ENCODE data around the gene AFDN.

DNA sequence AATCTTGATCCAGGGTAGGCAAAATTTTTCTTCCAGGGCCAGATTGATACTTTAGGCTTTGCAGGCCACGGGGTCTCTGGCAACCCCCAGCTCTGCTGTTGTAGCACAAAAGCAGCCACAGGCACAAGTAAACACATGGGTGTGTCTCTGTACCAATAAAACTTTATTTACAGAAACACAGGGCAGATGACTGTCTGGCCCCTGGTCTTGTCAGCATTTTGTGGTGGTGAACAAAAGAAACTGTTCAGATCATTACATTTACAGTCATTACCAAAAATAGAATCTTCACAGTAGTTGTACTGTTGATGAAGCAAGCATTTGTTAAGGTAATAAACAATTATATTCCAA is 125.8 kb downstream of the AFDN start:
- TF ChIP-seq CTCF (IDR thresholded peaks at IDR 0.05 in 2 of 3, conservative IDR thresholded peaks at IDR 0.05 in 1 of 3; ENCODE audit: control insufficient read depth in 2 of 3, extremely low read depth in 1 of 3, insufficient read depth in 1 of 3, low read depth in 3 of 3, low read length in 3 of 3) (no peak), DPF2 (IDR thresholded peaks at IDR 0.05) (no peak), POLR2A (IDR thresholded peaks at IDR 0.05; ENCODE audit: low read depth, low read length) (no peak), POLR2AphosphoS5 (IDR thresholded peaks at IDR 0.05; ENCODE audit: low read length) (no peak), YY1 (IDR thresholded peaks at IDR 0.05; ENCODE audit: low read depth, low read length) (no peak), POLR2AphosphoS2 (IDR thresholded peaks at IDR 0.05; ENCODE audit: low read depth, low read length) (no peak), TBL1XR1 (IDR thresholded peaks at IDR 0.05; ENCODE audit: low read depth, low read length) (no peak), EZH2 (IDR thresholded peaks at IDR 0.05; ENCODE audit: borderline replicate concordance, control insufficient read depth, low read depth, low read length) (no peak), CUX1 (IDR thresholded peaks at IDR 0.05; ENCODE audit: insufficient replicate concordance, low read depth, low read length) (no peak), JUNB (IDR thresholded peaks at IDR 0.05) (no peak), REST (IDR thresholded peaks at IDR 0.05; ENCODE audit: low read depth, low read length) (no peak)
- TF ChIP-seq, protein P1, sequence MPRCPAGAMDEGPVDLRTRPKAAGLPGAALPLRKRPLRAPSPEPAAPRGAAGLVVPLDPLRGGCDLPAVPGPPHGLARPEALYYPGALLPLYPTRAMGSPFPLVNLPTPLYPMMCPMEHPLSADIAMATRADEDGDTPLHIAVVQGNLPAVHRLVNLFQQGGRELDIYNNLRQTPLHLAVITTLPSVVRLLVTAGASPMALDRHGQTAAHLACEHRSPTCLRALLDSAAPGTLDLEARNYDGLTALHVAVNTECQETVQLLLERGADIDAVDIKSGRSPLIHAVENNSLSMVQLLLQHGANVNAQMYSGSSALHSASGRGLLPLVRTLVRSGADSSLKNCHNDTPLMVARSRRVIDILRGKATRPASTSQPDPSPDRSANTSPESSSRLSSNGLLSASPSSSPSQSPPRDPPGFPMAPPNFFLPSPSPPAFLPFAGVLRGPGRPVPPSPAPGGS (IDR thresholded peaks at IDR 0.05; ENCODE audit: borderline replicate concordance, insufficient read depth, low read depth, low read length, poor library complexity, severe bottlenecking): no peak
- TF ChIP-seq, protein P2, sequence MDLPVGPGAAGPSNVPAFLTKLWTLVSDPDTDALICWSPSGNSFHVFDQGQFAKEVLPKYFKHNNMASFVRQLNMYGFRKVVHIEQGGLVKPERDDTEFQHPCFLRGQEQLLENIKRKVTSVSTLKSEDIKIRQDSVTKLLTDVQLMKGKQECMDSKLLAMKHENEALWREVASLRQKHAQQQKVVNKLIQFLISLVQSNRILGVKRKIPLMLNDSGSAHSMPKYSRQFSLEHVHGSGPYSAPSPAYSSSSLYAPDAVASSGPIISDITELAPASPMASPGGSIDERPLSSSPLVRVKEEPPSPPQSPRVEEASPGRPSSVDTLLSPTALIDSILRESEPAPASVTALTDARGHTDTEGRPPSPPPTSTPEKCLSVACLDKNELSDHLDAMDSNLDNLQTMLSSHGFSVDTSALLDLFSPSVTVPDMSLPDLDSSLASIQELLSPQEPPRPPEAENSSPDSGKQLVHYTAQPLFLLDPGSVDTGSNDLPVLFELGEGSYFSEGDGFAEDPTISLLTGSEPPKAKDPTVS (IDR thresholded peaks at IDR 0.05; ENCODE audit: low read depth, low read length): no peak
- TF ChIP-seq, protein P3, sequence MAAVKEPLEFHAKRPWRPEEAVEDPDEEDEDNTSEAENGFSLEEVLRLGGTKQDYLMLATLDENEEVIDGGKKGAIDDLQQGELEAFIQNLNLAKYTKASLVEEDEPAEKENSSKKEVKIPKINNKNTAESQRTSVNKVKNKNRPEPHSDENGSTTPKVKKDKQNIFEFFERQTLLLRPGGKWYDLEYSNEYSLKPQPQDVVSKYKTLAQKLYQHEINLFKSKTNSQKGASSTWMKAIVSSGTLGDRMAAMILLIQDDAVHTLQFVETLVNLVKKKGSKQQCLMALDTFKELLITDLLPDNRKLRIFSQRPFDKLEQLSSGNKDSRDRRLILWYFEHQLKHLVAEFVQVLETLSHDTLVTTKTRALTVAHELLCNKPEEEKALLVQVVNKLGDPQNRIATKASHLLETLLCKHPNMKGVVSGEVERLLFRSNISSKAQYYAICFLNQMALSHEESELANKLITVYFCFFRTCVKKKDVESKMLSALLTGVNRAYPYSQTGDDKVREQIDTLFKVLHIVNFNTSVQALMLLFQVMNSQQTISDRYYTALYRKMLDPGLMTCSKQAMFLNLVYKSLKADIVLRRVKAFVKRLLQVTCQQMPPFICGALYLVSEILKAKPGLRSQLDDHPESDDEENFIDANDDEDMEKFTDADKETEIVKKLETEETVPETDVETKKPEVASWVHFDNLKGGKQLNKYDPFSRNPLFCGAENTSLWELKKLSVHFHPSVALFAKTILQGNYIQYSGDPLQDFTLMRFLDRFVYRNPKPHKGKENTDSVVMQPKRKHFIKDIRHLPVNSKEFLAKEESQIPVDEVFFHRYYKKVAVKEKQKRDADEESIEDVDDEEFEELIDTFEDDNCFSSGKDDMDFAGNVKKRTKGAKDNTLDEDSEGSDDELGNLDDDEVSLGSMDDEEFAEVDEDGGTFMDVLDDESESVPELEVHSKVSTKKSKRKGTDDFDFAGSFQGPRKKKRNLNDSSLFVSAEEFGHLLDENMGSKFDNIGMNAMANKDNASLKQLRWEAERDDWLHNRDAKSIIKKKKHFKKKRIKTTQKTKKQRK (IDR thresholded peaks at IDR 0.05; ENCODE audit: low read depth, low read length): no peak

Data from GM12878 (cell line).